GM19193 (cell line): ENCODE measurements around the gene INSM1.

Source experiments
- POLR2A ChIP-seq: IDR thresholded peaks from 4 replicates; pipeline ENCODE4 v1.6.1; 2011; ENCODE audit not compliant: insufficient read depth, insufficient read length; ENCODE audit errors: extremely low read depth

The INSM1 gene

GRCh38 chr20:20404633-20405032 is 36.7 kb downstream of the INSM1 start:
- no peak for TF ChIP-seq POLR2A

GRCh38 chr20:20405623-20406022 is 37.7 kb downstream of the INSM1 start:
- TF ChIP-seq POLR2A = no peak

- no peak for TF ChIP-seq POLR2A
Observed at GRCh38 chr20:20406306-20406705, 38.4 kb downstream of the INSM1 start.

GRCh38 chr20:20407891-20408805 is 40.2 kb downstream of the INSM1 start:
- TF ChIP-seq POLR2A = no peak

- TF ChIP-seq POLR2A = no peak
Observed at GRCh38 chr20:20409331-20409730, 41.4 kb downstream of the INSM1 start.

- TF ChIP-seq POLR2A = no peak
Observed at GRCh38 chr20:20410678-20411077, 42.8 kb downstream of the INSM1 start.

- no peak for TF ChIP-seq POLR2A
Observed at GRCh38 chr20:20411402-20411801, 43.5 kb downstream of the INSM1 start.

- no peak for TF ChIP-seq POLR2A
Observed at GRCh38 chr20:20411836-20412235, 43.9 kb downstream of the INSM1 start.

- TF ChIP-seq POLR2A = no peak
Observed at GRCh38 chr20:20412750-20413149, 44.8 kb downstream of the INSM1 start.

GRCh38 chr20:20413810-20414281 is 45.9 kb downstream of the INSM1 start:
- no peak for TF ChIP-seq POLR2A

GRCh38 chr20:20414640-20415220 is 46.8 kb downstream of the INSM1 start:
- TF ChIP-seq POLR2A = no peak

- no peak for TF ChIP-seq POLR2A
Observed at GRCh38 chr20:20415321-20415720, 47.4 kb downstream of the INSM1 start.

GRCh38 chr20:20417876-20418676 is 50.2 kb downstream of the INSM1 start:
- no peak for TF ChIP-seq POLR2A
